Activated naive CD8-positive, alpha-beta T cell treated with anti-CD3 and anti-CD28 coated beads, Interleukin-2, amount 50 U/mL, for 24 hours (primary cell): ENCODE data around the gene RNASE12.
"Not testable (repeated sequence)": the region's sequence is repeated elsewhere in the genome, so short reads cannot be mapped to it uniquely, and the experiment has no call there.

Experiments used
- ATAC-seq: fragments of 150-1000 bp; cut with Tn5 transposase; one replicate; pipeline ENCODE4 v1.10.0; 2021
- DNase-seq: peaks from one replicate; pipeline ENCODE4 v3.0.0; 2021
- H3K27ac Mint-ChIP-seq: one replicate; pipeline ENCODE4 v1.8.0; 2021; ENCODE audit warnings: mild to moderate bottlenecking, mixed read lengths
- H3K27me3 Mint-ChIP-seq: one replicate; pipeline ENCODE4 v1.8.0; 2021; ENCODE audit warnings: mixed read lengths
- H3K36me3 Mint-ChIP-seq: one replicate; pipeline ENCODE4 v1.8.0; 2021; ENCODE audit warnings: low read depth, mixed read lengths
- H3K4me1 Mint-ChIP-seq: one replicate; pipeline ENCODE4 v1.8.0; 2021; ENCODE audit warnings: mixed read lengths
- H3K4me3 Mint-ChIP-seq: one replicate; pipeline ENCODE4 v1.8.0; 2021; ENCODE audit warnings: mild to moderate bottlenecking, moderate library complexity, mixed read lengths
- H3K9me3 Mint-ChIP-seq: one replicate; pipeline ENCODE4 v1.8.0; 2021; ENCODE audit warnings: mixed read lengths

The RNASE12 gene

DNA sequence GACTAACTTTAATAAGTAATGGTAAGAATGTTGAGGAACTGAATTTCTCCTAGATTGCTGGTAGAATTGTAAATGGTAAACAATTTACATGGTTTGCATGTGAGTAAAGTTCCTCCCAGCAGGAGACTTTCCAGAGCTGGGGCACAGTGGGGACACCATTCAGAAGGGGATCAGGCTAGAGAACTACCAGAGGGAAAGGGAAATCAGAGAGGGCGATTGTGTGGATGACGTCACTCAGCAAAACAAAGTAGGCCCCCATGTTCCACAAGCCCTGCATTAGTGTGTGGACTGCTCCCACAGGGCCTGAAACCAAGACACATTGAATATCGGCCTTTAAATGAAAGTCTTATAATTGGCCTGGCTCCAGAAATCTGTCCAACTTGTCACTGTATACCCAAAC is 12.9 kb downstream of the RNASE12 start:
- Mint-ChIP-seq H3K9me3 (no peaks in the 10 kb centered on the region), H3K4me1 (no peaks in the 10 kb centered on the region), H3K27me3 (no peaks in the 10 kb centered on the region), H3K36me3 (no peaks in the 10 kb centered on the region), H3K4me3 (no peak overlapping the region), H3K27ac (no peak overlapping the region)
- DNase-seq (no peak), ATAC-seq (no peak)

DNA sequence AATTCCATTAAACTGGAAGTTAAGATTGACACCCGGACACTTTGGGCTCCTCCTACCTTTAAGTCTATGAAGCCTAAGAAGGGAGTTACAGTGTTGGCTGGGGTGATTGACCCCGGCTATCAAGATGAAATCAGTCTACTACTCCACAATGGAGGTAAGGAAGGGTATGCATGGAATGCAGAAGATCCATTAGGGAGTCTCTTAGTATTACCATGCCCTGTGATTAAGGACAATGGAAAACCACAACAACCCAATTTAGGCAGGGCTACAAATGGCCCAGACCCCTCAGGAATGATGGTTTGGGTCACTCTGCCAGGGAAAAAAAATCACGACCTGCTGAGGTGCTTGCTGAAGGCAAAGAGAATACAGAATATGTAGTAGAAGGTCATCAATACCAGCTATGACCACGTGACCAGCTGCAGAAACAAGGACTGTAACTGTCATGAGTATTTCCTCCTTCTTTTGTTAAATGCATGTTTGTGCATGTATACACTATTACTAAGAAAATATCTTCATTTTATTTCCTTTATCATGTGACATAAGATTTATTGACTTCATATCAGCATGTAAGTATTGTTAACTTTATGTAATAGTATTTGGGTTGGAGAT is 18.7 kb downstream of the RNASE12 start:
- H3K4me3 Mint-ChIP-seq, H3K4me1 Mint-ChIP-seq, H3K36me3 Mint-ChIP-seq, DNase-seq, ATAC-seq, H3K27me3 Mint-ChIP-seq, H3K27ac Mint-ChIP-seq: not testable (repeated sequence)
- H3K9me3 Mint-ChIP-seq, result peaks cover 10% of the 10 kb centered on the region

DNA sequence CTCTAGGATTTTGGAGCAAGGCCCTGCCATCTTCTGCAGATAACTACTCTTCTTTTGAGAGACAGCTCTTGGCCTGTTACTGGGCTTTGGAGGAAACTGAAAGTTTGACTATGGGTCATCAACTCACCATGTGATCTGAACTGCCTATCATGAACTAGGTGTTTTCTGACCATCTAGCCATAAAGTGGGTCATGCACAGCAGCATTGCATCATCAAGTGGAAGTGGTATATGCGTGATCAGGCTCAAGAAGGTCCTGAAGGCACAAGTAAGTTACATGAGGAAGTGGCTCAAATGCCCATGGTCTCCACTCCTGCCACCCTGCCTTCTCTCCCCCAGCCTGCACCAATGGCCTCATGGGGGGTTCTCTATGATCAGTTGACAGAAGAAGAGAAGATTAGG is 20.5 kb downstream of the RNASE12 start:
- H3K27me3 Mint-ChIP-seq, H3K4me1 Mint-ChIP-seq, H3K27ac Mint-ChIP-seq, ATAC-seq, H3K36me3 Mint-ChIP-seq, H3K4me3 Mint-ChIP-seq, DNase-seq: not testable (repeated sequence)
- peaks cover 10% of the 10 kb centered on the region for H3K9me3 Mint-ChIP-seq

DNA sequence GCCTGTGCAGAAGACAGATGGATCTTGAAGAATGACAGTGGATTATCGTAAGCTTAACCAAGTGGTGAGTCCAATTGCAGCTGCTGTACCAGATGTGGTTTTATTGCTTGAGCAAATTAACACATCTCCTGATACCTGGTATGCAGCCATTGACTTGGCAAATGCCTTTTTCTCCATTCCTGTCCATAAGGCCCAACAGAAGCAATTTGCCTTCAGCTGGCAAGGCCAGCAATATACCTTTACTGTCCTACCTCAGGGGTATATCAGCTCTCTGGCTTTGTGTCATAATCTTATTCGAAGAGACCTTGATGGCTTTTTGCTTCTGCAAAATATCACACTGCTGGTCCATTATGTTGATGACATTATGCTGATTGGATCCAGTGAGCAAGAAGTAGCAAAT is 21.3 kb downstream of the RNASE12 start:
- not testable (repeated sequence) for H3K4me1 Mint-ChIP-seq, H3K4me3 Mint-ChIP-seq, H3K36me3 Mint-ChIP-seq, ATAC-seq, H3K27me3 Mint-ChIP-seq, H3K27ac Mint-ChIP-seq, DNase-seq
- peaks cover 10% of the 10 kb centered on the region for H3K9me3 Mint-ChIP-seq

DNA sequence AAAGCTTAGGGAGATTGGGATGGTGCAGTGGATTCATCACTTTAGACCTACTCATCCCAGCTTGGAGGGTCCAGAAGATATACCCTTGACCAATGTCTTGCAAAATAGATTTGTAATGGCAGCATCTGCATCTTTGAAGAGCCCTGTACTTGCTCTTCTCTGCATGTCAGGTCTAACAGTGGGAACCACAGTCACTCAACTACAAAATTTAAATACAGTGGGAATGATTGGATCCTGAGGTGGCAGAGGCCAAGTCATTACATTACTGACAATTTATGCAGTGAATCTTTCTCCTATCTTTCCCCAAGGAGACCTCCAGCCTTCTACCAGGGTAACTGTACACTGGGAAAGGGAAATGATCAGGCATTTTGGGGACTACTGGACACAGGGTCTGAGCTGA is 22.1 kb downstream of the RNASE12 start:
- no peak for DNase-seq
- peaks cover 3% of the 10 kb centered on the region for H3K4me1 Mint-ChIP-seq
- peaks cover 10% of the 10 kb centered on the region for H3K9me3 Mint-ChIP-seq
- no peak overlapping the region for H3K4me3 Mint-ChIP-seq
- H3K36me3 Mint-ChIP-seq, result no peaks in the 10 kb centered on the region
- H3K27ac Mint-ChIP-seq, result no peak overlapping the region
- H3K27me3 Mint-ChIP-seq, result no peaks in the 10 kb centered on the region
- no peak for ATAC-seq

DNA sequence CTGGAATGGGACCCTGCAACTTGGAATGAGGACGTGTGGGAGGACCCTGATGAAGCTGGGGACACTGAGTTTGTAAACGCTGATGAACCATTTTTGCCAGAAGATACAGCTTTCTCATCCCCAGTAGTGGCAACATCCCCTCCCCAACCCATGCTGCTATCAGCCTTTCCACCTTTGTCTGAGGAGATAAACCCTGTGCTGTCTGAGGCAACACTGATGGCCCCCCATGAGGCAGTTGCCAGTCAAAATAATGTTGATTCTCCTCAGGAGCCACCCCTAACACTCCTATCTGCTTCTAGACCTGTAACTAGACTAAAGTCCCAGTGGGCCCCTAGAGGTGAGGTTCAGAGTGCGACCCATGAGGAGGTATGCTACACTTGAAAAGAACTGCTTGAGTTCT is 22.8 kb downstream of the RNASE12 start:
- Mint-ChIP-seq H3K36me3 (no peaks in the 10 kb centered on the region), H3K27ac (no peak overlapping the region), H3K9me3 (peaks cover 10% of the 10 kb centered on the region), H3K4me3 (no peak overlapping the region), H3K4me1 (peaks cover 3% of the 10 kb centered on the region), H3K27me3 (peaks cover 3% of the 10 kb centered on the region)
- ATAC-seq (no peak), DNase-seq (no peak)

DNA sequence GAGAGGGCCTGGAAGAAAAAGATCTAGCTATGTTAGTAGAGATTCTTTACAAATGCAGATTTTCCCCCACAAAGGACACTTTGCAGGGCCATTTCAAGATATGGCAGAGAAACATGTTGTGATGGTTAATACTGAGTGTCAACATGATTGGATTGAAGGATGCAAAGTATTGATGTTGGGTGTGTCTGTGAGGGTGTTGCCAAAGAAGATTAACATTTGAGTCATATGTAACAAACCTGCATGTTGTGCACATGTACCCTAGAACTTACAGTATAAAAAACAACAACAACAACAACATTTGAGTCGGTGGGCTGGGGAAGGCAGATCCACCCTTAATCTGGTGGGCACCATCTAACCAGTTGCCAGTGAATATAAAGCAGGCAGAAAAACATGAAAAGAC is 24.0 kb downstream of the RNASE12 start:
- H3K9me3 Mint-ChIP-seq, result peaks cover 10% of the 10 kb centered on the region
- DNase-seq, result not testable (repeated sequence)

DNA sequence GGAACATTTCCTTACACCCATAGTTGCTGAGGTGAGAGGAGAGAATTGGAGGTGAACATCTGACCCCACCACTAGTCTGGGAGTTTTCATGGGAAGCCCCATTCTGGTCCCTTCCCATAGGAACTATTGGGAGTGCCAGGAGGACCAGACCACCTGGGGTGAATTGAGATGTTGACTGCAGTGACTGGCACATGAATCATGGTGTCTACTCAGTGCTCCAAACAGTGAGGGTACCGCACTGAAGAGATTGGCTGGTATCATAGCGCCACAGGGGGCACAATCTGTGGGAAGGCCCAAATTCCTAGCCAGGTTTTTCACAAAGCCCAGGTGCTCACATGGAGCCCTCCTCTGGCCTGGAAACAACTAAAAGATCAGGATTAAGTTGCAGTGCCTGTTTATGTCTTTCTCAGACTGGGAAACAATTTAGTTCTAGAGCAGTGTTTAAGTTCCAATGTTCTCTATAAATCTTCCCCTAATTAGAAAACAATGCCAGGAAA is 26.6 kb downstream of the RNASE12 start:
- ATAC-seq, result no peak
- peaks cover 3% of the 10 kb centered on the region for H3K4me1 Mint-ChIP-seq
- H3K27me3 Mint-ChIP-seq, result peaks cover 3% of the 10 kb centered on the region
- H3K27ac Mint-ChIP-seq, result no peak overlapping the region
- H3K36me3 Mint-ChIP-seq, result no peaks in the 10 kb centered on the region
- peaks cover 10% of the 10 kb centered on the region for H3K9me3 Mint-ChIP-seq
- no peak for DNase-seq
- no peak overlapping the region for H3K4me3 Mint-ChIP-seq

More for the DNA sequence above, 24.0 kb downstream of the RNASE12 start:
- H3K4me3 Mint-ChIP-seq, ATAC-seq, H3K36me3 Mint-ChIP-seq, H3K4me1 Mint-ChIP-seq, H3K27me3 Mint-ChIP-seq, H3K27ac Mint-ChIP-seq: not testable (repeated sequence)

DNA sequence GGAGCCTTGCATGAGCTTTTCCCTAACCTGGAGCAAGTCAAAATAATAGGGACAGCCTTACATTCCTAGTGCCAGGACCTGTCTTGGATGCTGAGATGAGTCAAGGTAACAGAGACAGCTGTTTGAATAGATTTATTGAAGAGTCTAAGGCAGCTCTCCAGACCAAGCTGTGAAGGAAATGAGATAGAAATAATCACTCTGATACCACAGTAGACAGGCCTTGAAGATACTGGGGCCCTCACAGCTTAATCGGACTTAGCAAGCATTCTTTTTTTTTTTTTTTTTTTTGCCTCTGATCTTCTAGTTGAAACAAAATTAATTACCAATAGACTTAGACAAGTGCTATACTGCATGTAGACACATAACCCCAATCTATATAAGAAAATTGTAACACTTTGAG is 27.2 kb downstream of the RNASE12 start:
- DNase-seq (no peak), ATAC-seq (no peak)
- Mint-ChIP-seq H3K27me3 (peaks cover 6% of the 10 kb centered on the region), H3K4me1 (peaks cover 3% of the 10 kb centered on the region), H3K36me3 (no peaks in the 10 kb centered on the region), H3K9me3 (peaks cover 10% of the 10 kb centered on the region), H3K4me3 (no peak overlapping the region), H3K27ac (no peak overlapping the region)

DNA sequence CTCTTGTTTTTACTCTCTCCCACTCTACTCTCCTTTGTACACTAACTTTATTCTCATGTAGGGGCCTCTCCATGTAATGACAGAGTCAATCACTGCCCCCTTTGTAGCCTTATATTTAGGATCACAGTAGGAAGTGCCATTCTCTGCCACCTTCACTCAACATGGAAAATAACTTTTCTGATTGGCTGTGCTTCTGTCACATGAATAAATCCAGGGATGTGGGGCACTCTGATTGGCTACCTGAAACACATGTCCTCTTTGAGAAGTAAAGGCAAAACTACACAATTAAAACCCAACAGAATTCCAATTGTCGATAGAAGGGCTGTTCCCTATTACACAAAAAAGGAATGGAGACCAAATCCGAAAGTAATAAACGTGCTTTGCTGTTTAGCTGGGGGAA is 30.2 kb downstream of the RNASE12 start, which contains the start of gene RNASE9:
RNASE9 (minus strand) TSS at position 87 of the 400 bp plus-strand sequence.
- H3K9me3 Mint-ChIP-seq, result no peaks in the 10 kb centered on the region
- H3K27me3 Mint-ChIP-seq, result peaks cover 11% of the 10 kb centered on the region
- no peaks in the 10 kb centered on the region for H3K4me1 Mint-ChIP-seq
- no peak within 1 kb of the TSS for H3K27ac Mint-ChIP-seq
- H3K36me3 Mint-ChIP-seq, result no peaks in the 10 kb centered on the region
- DNase-seq (no peak), ATAC-seq (no peak)
- no peak within 1 kb of the TSS for H3K4me3 Mint-ChIP-seq

DNA sequence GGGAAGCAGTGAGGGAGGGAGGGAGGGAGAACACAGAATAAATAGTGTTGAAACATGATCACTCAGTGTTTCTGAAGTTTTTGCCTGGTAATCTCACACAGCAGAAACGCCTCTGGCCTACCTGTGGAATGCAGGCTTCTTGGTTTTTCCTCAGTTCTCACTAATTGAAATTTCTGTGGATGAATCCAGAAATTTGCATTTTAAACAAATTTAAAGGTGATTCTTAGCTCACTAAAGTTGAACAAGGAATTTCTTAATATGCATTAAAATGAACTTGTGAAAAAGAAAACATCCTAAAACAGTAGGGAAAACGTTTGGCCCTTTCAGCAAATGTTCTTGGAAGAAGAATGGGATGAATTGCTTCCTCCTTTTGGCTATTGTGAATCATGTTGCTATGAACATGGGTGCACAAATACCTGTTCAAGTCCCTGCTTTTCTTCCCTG is 31.7 kb downstream of the RNASE12 start:
- Mint-ChIP-seq H3K4me1 (no peaks in the 10 kb centered on the region), H3K36me3 (no peaks in the 10 kb centered on the region), H3K27me3 (peaks cover 11% of the 10 kb centered on the region), H3K9me3 (no peaks in the 10 kb centered on the region), H3K4me3 (no peak overlapping the region), H3K27ac (no peak overlapping the region)
- ATAC-seq (no peak), DNase-seq (no peak)

DNA sequence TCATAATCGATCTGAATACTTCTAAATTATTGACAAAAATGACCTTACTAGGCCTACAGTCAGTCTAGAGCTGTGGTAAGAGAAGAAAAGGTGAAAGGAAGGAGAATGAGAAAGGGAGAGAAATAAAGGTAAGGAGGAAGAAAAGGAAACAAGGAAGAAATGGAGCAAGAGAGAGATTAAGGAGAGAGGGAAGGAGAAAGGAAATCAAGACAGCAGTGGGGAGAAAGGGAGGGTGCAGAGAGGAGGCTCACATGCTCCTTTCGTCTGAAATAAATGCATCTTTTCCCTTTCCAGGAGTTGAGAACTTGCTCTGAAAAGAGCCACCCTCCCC is 34.0 kb downstream of the RNASE12 start:
- no peak for ATAC-seq
- no peak for DNase-seq
- H3K36me3 Mint-ChIP-seq, result no peaks in the 10 kb centered on the region
- H3K4me1 Mint-ChIP-seq, result no peaks in the 10 kb centered on the region
- no peak overlapping the region for H3K27ac Mint-ChIP-seq
- H3K27me3 Mint-ChIP-seq, result peaks cover 8% of the 10 kb centered on the region
- H3K4me3 Mint-ChIP-seq, result no peak overlapping the region
- no peaks in the 10 kb centered on the region for H3K9me3 Mint-ChIP-seq

DNA sequence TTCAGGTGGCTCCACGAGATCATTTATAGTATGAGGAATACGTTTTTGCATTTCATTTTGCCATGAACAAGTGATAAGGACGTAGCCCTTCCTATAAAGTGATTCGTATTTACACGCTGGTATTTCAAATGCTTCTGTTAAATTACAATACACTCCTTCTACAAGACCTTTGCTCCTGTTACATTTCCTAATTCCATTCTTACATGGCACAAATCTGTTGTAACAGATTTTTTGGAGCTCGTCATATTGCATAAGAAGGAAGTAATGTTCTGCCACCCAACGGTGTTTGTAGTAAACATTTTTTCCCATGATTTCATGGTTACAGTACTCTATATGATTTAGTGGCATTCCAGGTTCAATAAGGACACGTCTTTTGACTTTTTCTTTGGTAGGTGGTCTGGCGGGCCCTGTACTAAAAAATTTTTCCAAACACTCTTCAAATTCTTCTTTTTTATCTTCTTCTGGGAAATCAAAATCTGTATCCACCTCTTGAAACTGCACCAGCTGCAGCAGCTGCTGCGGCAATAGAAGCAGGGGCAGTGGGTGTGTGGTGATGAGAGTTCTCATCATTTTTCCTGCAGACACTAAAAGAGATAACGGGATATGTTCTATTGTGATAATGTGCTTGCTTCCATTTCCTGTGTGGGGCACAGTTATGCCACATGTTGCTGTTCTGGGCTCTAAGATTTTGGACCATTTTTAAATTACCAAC is 34.5 kb downstream of the RNASE12 start:
- ATAC-seq, result no peak
- Mint-ChIP-seq H3K36me3 (no peaks in the 10 kb centered on the region), H3K4me1 (no peaks in the 10 kb centered on the region), H3K27ac (no peak overlapping the region), H3K4me3 (no peak overlapping the region), H3K9me3 (no peaks in the 10 kb centered on the region), H3K27me3 (peaks cover 8% of the 10 kb centered on the region)
- DNase-seq, result no peak

DNA sequence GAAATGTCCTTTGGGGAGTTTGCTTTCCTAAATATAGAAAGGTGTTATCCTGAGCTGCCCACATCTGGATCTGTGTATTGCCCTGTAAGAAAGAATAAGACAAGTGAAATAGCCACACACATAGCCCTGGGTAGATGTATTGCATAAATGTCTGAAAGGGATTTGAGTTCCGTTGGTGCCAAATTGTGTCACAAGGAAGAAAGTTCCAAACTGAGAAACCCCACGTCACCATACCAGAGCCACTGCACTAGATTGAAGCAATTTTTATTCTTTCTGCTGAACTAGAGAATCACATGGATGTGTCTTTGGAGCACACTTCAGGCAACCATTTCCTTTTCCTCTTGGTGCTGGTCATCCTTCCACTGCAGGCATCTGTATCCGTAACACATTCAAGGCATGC is 35.3 kb downstream of the RNASE12 start:
- no peak overlapping the region for H3K27ac Mint-ChIP-seq
- H3K27me3 Mint-ChIP-seq, result peaks cover 8% of the 10 kb centered on the region
- H3K4me1 Mint-ChIP-seq, result no peaks in the 10 kb centered on the region
- no peak for DNase-seq
- no peak for ATAC-seq
- no peaks in the 10 kb centered on the region for H3K36me3 Mint-ChIP-seq
- no peaks in the 10 kb centered on the region for H3K9me3 Mint-ChIP-seq
- H3K4me3 Mint-ChIP-seq, result no peak overlapping the region

DNA sequence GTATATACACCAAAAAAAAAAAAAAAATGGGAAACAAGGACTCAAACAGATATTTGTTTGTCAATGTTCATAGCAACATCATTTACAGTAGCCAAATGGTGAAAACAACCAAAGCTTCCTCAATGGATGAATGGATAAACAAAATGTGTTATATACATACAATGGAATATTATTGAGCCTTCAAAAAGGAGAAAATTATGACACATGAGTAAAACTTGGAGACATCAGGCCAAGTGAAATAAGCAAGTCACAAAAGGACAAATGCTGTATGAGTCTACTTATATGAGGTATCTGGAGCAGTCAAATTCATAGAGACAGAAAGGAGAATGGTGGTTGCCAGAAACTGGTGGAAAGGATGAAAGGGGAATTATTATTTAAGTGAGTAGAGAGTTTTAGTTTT is 38.2 kb downstream of the RNASE12 start:
- Mint-ChIP-seq H3K9me3 (no peaks in the 10 kb centered on the region), H3K36me3 (no peaks in the 10 kb centered on the region), H3K4me1 (no peaks in the 10 kb centered on the region), H3K4me3 (no peak overlapping the region), H3K27ac (no peak overlapping the region), H3K27me3 (peaks cover 3% of the 10 kb centered on the region)
- DNase-seq (no peak), ATAC-seq (no peak)
